ENCODE measurements around the gene HIVEP3.

Gene HIVEP3

DNA sequence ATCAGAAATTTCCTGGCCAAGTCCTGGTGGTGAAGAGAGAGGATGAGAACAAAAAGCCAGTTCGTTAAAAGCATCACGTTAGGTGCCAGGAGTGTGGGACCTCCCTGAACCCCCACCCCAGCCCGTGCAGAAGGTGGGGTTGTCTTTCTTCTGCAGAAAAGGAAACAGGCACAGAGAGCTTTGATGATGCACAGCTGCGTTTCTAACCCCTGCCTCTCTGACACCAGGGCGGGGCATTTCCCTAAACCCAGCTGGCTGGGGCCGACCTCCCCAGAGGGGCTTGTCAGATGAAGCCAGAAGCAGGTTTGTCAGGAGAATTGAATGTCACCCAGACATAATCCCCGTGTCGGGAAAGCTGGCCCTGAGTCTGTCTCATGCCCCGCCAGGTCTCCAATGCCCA is 244.9 kb downstream of the HIVEP3 start:
- in situ Hi-C loops (cut with MboI; ENCODE audit: low sequenced_read_pairs): no loop called here

DNA sequence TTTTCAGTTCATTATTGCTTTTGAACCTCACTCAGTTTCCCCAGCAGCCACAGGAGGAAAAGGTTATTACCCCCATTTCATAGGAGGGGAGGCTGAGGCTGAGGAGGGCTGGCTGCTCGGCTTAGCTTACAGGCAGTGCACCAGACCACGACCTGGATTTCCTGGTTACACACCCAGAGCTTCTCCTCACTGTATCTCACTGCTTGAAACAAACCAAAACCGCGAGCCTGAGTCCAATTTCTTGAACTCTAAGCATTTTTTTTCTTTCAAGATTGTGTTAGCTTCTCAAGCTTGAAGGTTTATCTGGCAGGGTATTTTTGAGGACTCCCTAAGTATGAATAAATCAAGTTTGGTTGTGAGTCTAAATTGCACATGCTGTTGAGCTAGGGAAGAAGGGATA is 245.3 kb downstream of the HIVEP3 start:
- in situ Hi-C loops (cut with MboI; ENCODE audit: low sequenced_read_pairs): no loop called here

DNA sequence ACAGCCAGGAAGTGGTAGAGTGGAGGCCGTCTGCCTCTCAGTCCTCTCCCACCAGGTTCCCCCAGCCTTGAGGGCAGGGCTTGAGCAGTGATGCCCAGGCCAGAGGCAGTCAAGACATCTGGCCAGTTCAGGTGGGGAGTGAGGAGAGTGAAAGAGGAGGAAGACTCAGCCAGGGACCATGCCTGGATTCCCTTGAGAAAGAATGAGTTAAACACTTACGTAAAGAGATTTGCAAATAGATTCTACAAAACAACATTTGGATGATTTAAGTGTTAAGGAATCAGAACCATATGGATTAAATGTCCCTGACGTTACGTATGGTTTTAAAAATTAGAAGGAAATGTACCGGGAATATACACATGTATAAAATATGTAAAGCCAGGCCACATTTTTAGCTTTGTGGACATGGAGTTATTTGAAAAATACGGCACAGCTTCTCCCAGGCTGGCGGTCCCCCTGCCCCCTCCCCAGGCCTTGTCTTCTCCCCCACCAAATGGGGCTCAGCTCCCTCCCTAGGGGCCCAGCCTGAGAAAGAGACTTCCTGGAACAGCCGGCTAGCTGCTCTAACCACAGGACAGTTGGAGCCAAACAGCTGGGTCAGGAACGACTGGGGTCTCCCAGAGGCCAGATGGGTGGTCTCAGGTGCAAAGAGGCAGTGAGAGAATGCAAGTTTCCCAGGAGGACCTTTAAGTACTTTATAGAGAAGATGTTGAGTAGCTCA is 245.9 kb downstream of the HIVEP3 start:
- in situ Hi-C loops (cut with MboI; ENCODE audit: low sequenced_read_pairs): no loop called here

DNA sequence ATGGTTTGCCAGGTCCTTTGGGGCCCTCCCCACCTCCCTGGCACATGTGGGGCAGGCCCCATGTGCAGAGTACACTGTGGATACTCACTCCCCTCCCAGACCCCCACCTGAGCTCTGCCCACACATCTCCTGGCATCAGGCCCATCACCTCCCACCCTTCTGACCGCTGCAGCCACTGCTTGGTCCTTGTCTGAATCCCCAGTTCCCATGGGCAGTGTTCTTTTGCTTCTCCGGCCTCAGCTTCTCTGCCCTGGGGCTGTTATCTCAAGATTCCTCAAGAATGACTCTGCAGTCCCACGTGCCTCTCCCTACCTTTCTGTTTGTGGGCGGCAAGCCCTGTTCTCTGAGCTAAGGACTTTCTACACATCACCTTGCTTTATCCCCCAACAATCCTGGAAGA is 246.5 kb downstream of the HIVEP3 start:
- in situ Hi-C loops (cut with MboI; ENCODE audit: low sequenced_read_pairs): no loop called here

GRCh38 chr1:41671116-41671755 is 247.5 kb downstream of the HIVEP3 start:
- in situ Hi-C loops (cut with MboI; ENCODE audit: low sequenced_read_pairs): no loop called here

- in situ Hi-C loops (cut with MboI; ENCODE audit: low sequenced_read_pairs): no loop called here
These were observed 248.3 kb downstream of the HIVEP3 start for GRCh38 chr1:41670217-41670957.

- in situ Hi-C loops (cut with MboI; ENCODE audit: low sequenced_read_pairs): no loop called here
These were observed 249.8 kb downstream of the HIVEP3 start for GRCh38 chr1:41668967-41669366.

GRCh38 chr1:41668054-41668660 is 250.6 kb downstream of the HIVEP3 start:
- in situ Hi-C loops (cut with MboI; ENCODE audit: low sequenced_read_pairs): no loop called here

GRCh38 chr1:41666981-41667631 is 251.6 kb downstream of the HIVEP3 start:
- in situ Hi-C loops (cut with MboI; ENCODE audit: low sequenced_read_pairs): no loop called here

DNA sequence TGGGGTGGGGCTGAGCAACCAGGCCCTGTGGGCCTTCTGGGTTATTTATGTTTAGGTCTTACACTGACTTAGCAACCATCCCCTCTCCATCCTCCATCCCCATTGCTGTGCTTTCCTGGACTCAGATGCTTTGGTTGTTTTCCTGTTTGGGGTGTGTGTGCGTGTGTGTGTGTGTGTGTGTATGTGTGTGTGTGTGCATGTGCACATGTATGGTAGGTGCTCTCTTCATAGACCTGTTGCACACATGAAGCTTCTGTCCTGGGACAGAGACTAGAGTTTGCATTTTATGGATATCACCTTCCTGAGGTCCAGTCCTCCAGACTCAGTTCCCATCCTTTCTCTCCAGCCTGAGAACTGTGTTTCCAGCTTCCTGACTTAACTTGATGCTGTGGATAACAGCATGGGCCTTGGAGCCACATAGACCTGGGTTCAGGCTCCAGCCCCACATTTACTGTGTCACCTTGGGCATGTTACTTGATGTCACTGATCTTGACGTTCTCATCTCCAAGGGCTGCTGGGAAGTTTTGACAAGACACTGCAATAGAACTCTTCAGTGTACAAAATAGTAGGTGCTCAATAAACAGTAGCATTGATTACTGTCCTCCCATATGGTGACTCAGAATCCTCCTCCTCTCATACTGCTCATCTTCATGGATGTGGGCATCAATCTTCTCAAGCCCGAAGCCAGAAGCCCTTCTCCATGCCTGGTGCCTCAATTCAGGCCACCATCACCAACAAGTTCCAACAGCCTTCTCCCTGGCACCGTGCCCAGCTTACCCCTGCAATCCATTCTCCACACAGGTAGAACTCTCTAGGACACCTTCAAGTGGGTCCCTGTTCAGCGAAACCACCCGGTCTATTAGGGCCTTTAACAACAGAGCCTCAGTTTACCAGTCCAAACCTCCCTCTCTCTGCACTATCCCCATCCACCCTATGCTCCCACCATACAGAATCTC is 252.5 kb downstream of the HIVEP3 start:
- in situ Hi-C loops (cut with MboI; ENCODE audit: low sequenced_read_pairs): no loop called here

GRCh38 chr1:41664861-41665640 is 253.7 kb downstream of the HIVEP3 start:
- in situ Hi-C loops (cut with MboI; ENCODE audit: low sequenced_read_pairs): no loop called here

DNA sequence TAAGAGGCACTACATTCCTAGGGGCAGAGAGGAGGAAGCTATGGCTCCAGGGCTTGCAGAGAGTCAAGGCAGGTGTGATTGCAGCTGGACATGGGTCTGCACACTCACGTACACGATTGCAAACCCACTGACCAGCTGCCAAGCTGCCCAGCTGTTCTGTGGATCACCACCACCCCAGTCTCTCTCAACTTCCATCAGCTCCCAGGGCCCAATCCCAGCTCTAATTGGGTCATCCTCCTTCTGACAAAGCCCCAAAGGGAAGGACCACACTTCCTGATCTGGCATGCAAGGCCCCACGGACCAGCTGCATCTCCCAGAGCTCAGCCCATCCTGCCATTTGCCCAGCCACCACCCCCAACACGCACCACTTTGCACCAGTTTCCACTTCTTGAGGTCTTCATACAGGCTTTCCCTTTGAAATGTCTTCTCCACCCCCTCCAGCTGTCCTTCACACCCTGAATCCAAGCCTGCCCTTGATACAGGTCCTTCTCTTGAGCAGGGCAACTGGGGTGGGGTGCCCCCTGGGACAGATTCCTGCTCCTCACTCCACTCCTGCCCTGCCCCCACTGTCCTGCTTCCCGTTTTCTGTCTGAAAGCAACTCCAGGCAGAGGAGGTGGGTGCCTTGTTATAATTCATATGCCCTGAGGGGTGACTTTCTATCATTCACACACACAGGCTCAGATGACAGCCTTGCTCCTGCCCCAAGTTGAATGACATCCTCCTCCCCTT is 254.9 kb downstream of the HIVEP3 start:
- in situ Hi-C loops (cut with MboI; ENCODE audit: low sequenced_read_pairs): no loop called here

GRCh38 chr1:41662765-41663437 is 255.8 kb downstream of the HIVEP3 start:
- in situ Hi-C loops (cut with MboI; ENCODE audit: low sequenced_read_pairs): no loop called here

GRCh38 chr1:41662061-41662764 is 256.5 kb downstream of the HIVEP3 start:
- in situ Hi-C loops (cut with MboI; ENCODE audit: low sequenced_read_pairs): no loop called here

- in situ Hi-C loops (cut with MboI; ENCODE audit: low sequenced_read_pairs): no loop called here
These were observed 257.2 kb downstream of the HIVEP3 start for GRCh38 chr1:41661428-41662060.

DNA sequence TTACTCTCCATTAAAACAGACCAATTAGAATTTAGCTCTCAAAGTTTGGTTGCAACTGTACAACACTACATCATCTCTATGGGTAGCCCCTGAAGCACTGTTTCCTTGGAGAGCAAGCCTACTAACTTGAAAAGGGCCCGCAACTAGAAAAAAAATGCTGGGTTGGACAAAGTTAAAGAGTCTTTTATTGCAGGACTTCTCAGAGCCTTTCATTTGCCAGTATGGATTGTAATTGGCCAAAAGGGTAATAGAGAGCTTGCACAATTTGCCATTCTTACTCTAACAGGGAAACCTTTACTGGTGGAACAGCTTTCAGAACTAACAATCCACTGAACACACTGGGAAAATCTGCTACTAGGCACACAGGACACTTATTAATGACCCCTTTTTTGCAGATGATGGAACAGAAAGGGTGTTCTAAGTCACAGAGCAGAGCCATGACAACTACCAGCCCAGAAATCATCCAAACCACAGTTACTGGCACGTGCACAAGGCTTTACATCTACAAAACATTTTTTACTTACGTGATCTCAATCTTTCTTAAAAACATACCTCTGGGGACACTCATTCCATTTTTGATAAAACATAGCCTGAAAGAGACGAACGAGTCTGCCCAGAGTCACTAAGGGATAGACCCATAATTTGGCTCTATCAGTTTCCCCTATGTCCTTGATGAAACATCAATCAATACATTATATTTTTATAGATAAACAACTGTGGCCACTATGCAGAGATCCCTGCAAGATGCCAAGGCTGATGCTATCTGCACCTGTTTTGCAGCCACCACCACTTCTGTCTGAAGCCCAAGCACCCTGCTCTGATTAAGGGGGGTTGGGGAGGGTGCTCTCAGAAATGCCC is 257.9 kb downstream of the HIVEP3 start:
- in situ Hi-C loops (cut with MboI; ENCODE audit: low sequenced_read_pairs): no loop called here

All from HL-60/S4 (cell line).